GM12878 (cell line): ENCODE measurements around the gene ZNF641. TPM values are rescaled to one million over a fixed set of nuclear protein-coding genes. Genes with fewer than 3 reads are reported as not detected.

Experiments used
- ATAC-seq: fragments of 200-7000 bp; cut with Tn5 transposase; 3 replicates; pipeline ENCODE4 v1.9.1; 2020; ENCODE audit warnings: mild to moderate bottlenecking, moderate library complexity
- BruUV-seq: library from RNA; stranded (reverse); fragments of 400-500 nt; replicated peaks from 2 replicates; lab custom pipeline; 2021; lab: Mats Ljungman, UMichigan
- CTCF ChIA-PET: fragments of 300-600 bp; sonication (Branson Sonifier 250); formaldehyde crosslinking; extraction: SDS; loops from one replicate; lab custom pipeline; 2021; ENCODE audit warnings: inconsistent platforms; lab: Yijun Ruan, JAX
- POLR2A ChIA-PET: fragments of 350-600 bp; formaldehyde crosslinking; extraction: SDS; loops from one replicate; lab custom pipeline; 2021; ENCODE audit warnings: inconsistent platforms; lab: Charles Lee
- RAD21 ChIA-PET: fragments of 300-600 bp; sonication (Branson Sonifier 250); formaldehyde crosslinking; loops from one replicate; lab custom pipeline; 2023; ENCODE audit warnings: antibody characterized with exemption; ENCODE audit not compliant: unreplicated experiment; lab: Charles Lee
- SMC1A ChIA-PET: fragments of 300-600 bp; sonication (Branson Sonifier 250); formaldehyde crosslinking; loops from one replicate; lab custom pipeline; 2023; ENCODE audit not compliant: unreplicated experiment, uncharacterized antibody; lab: Charles Lee
- DNase-seq: peaks from one replicate; pipeline ENCODE4 v3.0.0-alpha.2; 2011; ENCODE audit warnings: low read depth, low spot score
- FAIRE-seq: peaks from 3 replicates; lab custom pipeline; 2011; peaks lifted over from hg19 to GRCh38; lab: Jason Lieb, UNC
- H2AFZ ChIP-seq: 2 replicates; pipeline ENCODE4 v1.6.0; 2011; ENCODE audit warnings: low read depth, low read length, control low read depth; ENCODE audit not compliant: control insufficient read depth
- H3K27ac ChIP-seq: 2 replicates; pipeline ENCODE4 v1.5.1; 2011; ENCODE audit warnings: control low read depth; ENCODE audit not compliant: control insufficient read depth, insufficient read depth
- H3K27me3 ChIP-seq, 2 experiments: replicated peaks in 1 of 2; 2 replicates each; pipeline versions ENCODE4 v1.6.0 to v1.6.1; 2011; ENCODE audit warnings: low read length in 1 of 2; ENCODE audit not compliant: control insufficient read depth in 2 of 2, insufficient read depth in 2 of 2
- H3K36me3 ChIP-seq, 2 experiments: 2 replicates each; pipeline ENCODE4 v1.5.1; 2011; ENCODE audit warnings: low read length in 1 of 2; ENCODE audit not compliant: control insufficient read depth in 2 of 2, insufficient read depth in 2 of 2
- H3K4me1 ChIP-seq: 2 replicates; pipeline ENCODE4 v1.6.1; 2011; ENCODE audit warnings: mild to moderate bottlenecking, low read length, moderate library complexity, mixed read lengths; ENCODE audit not compliant: control insufficient read depth, insufficient read depth
- H3K4me2 ChIP-seq: 2 replicates; pipeline ENCODE4 v1.6.0; 2011; ENCODE audit warnings: control low read depth; ENCODE audit not compliant: control insufficient read depth, insufficient read depth
- H3K4me3 ChIP-seq: fragments of 200-600 bp; sonication (generic); 2 replicates; pipeline ENCODE4 v1.5.1; 2016
- H3K79me2 ChIP-seq: 2 replicates; pipeline ENCODE4 v1.6.0; 2011; ENCODE audit warnings: low read length; ENCODE audit not compliant: control insufficient read depth, insufficient read depth
- H3K9ac ChIP-seq: 2 replicates; pipeline ENCODE4 v1.8.0; 2011; ENCODE audit warnings: low read length, control low read depth, mixed read lengths; ENCODE audit not compliant: control insufficient read depth, insufficient read depth
- H3K9me3 ChIP-seq: replicated peaks from 3 replicates; pipeline ENCODE4 v1.5.1; 2011; ENCODE audit warnings: mild to moderate bottlenecking, low read length; ENCODE audit not compliant: control insufficient read depth, insufficient read depth
- H4K20me1 ChIP-seq: 2 replicates; pipeline ENCODE4 v1.6.0; 2011; ENCODE audit not compliant: control insufficient read depth, insufficient read depth
- CREB1 ChIP-seq: IDR thresholded peaks from 2 replicates; pipeline ENCODE4 v1.6.1; 2012; ENCODE audit warnings: low read depth, mild to moderate bottlenecking, inconsistent platforms
- ETV6 ChIP-seq, 2 experiments: fragments of 450-650 bp in 1 of 2; IDR thresholded peaks in 1 of 2; conservative IDR thresholded peaks in 1 of 2; 2 replicates each; pipeline ENCODE4 v1.6.1; 2014; ENCODE audit warnings: antibody characterized with exemption in 1 of 2, borderline replicate concordance in 1 of 2, low read depth in 1 of 2, mild to moderate bottlenecking in 1 of 2, moderate library complexity in 1 of 2
- MXI1 ChIP-seq: fragments of 150-350 bp; IDR thresholded peaks from 2 replicates; pipeline ENCODE4 v1.6.1; 2011; ENCODE audit warnings: low read depth, mild to moderate bottlenecking, inconsistent platforms, low read length, improper control_type of control experiment
- POLR2AphosphoS5 ChIP-seq: IDR thresholded peaks from 2 replicates; pipeline ENCODE4 v1.6.1; 2011; ENCODE audit warnings: mild to moderate bottlenecking, low read length, inconsistent platforms
- POU2F2 ChIP-seq: IDR thresholded peaks from 3 replicates; pipeline ENCODE4 v1.6.1; 2011; ENCODE audit warnings: low read depth, mild to moderate bottlenecking, low read length, borderline replicate concordance
- ZNF384 ChIP-seq: IDR thresholded peaks from 2 replicates; pipeline ENCODE4 v1.6.1; 2012; ENCODE audit warnings: low read depth, mild to moderate bottlenecking, low read length, improper control_type of control experiment, borderline replicate concordance
- ZZZ3 ChIP-seq: IDR thresholded peaks from 2 replicates; pipeline ENCODE4 v1.6.1; 2011; ENCODE audit warnings: low read depth; ENCODE audit not compliant: control insufficient read depth, insufficient read length
- WGBS: methylation state at CpG from one replicate; pipeline ENCODE4 v1.1.6; 2016; ENCODE audit warnings: low lambda C conversion rate; ENCODE audit not compliant: insufficient replicate concordance, insufficient coverage; ENCODE audit errors: missing lambda C conversion rate; 5-methylcytosine and 5-hydroxymethylcytosine counted together
- in situ Hi-C: fragments of 300-500 bp; cut with MboI; formaldehyde crosslinking; loops from 9 replicates; pipeline ENCODE4 v1.14.3; 2018; ENCODE audit warnings: mixed read lengths
- intact Hi-C: fragments of 100-400 bp; cut with micrococcal nuclease; formaldehyde crosslinking; loops from one replicate; pipeline ENCODE4 v1.14.2; 2022; ENCODE audit not compliant: unreplicated experiment
- polyA plus RNA-seq, 11 experiments: library from polyadenylated mRNA; depleted of rRNA in 4 of 11; unstranded in 6 of 11; stranded (reverse) in 5 of 11; fragments of >200 nt; fragmentation: Nextera tagmentation in 4 of 11; fragmentation: Illumina TruSeq in 1 of 11; extraction: Ambion mirVana in 4 of 11; extraction: Trizol in 1 of 11; gene quantifications; 1 replicate in 1 of 11; 2 replicates in 10 of 11; pipeline versions ENCODE4 v1.2.1 to v1.2.3, GENCODE V29; 2011 to 2016; ENCODE audit warnings: inconsistent platforms in 2 of 11, missing spikeins in 2 of 11, low read depth in 1 of 11
- total RNA-seq, 4 experiments: library from RNA; depleted of rRNA in 3 of 4; stranded (reverse); fragments of >200 nt in 3 of 4; fragmentation: Illumina TruSeq in 1 of 4; extraction: Trizol in 1 of 4; gene quantifications; 2 replicates each; pipeline versions ENCODE4 v1.2.1 to v1.2.3, GENCODE V29; 2013 to 2021
- TF ChIP-seq, protein P1 (sequence below): fragments of 150-350 bp; IDR thresholded peaks from 2 replicates; pipeline ENCODE4 v1.6.1; 2016; ENCODE audit warnings: low read depth, low read length
- TF ChIP-seq, protein P2 (sequence below): fragments of 450-650 bp; IDR thresholded peaks from 2 replicates; pipeline ENCODE4 v1.6.1; 2017; ENCODE audit warnings: mild to moderate bottlenecking, moderate library complexity

Gene ZNF641
- total and polyA plus RNA-seq, 10 of the 15 experiments (the other 5 are each of a cell fraction or from before 2014, with no cell fraction given) = 1.1 to 10.3 (median 6.3) TPM

DNA sequence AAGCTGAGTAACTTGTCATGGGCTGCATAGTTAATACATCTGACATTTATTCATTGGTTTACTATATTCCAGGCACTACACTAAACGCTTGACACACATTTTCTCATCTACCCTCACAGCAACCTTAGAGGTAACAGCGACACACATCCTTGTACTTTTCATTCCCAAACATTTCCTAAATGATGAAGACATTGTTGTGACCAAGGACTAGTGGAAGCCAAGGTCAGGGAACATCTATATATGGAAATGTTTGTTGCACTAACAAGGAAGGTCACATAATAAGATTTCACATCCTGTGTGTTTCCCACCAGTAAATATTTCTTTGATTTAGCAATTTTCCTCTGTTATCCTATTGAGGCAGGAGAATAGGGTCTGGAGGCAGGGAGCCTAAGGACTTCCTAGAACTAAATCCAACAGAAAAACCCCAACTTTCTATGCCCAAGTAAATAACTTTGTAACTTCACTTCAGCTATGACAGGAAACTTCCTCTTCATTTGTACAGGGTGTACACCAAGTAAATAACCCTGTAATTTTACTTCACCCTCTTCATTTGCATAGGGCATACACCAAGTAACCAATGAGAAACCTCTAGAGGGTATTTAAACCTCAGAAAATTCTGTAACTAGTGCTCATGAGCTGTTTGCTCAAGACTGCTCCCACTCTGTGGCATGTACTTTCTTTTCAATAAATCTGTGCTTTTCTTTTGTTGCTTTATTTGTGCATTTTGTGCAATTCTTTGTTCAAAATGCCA is 48.4 kb downstream of the ZNF641 start:
- Histone ChIP-seq H4K20me1 (no peaks in the 10 kb centered on the region), H3K4me1 (no peaks in the 10 kb centered on the region), H3K79me2 (no peaks in the 10 kb centered on the region), H3K9me3 (no peaks in the 10 kb centered on the region), H3K4me2 (no peak overlapping the region), H3K4me3 (no peak overlapping the region), H2AFZ (no peak overlapping the region), H3K9ac (no peak overlapping the region), H3K27me3 (no peaks in the 10 kb centered on the region), H3K36me3 (no peaks in the 10 kb centered on the region), H3K27ac (no peak overlapping the region)
- TF ChIP-seq ZNF384 (no peak), POU2F2 (no peak), ETV6 (conservative IDR thresholded peaks at IDR 0.05 in 1 of 2, IDR thresholded peaks at IDR 0.05 in 1 of 2; ENCODE audit: borderline replicate concordance in 1 of 2, low read depth in 1 of 2) (no peak)
- ChIA-PET SMC1A (interaction anchor here (0.9 kb wide), 1 partner anchor 60 kb away, joined by 3 read pairs; no protein-coding TSS in a partner anchor), RAD21 (no interaction called here), POLR2A (no interaction called here), CTCF (no interaction called here)
- intact Hi-C loops = no loop called here
- DNase-seq (no peak), ATAC-seq (no peak), FAIRE-seq (no peak)
- no TSS peak for BruUV-seq
- WGBS = 46% methylated on average over 2 of the region's 2 CpGs
- in situ Hi-C loops = no loop called here

DNA sequence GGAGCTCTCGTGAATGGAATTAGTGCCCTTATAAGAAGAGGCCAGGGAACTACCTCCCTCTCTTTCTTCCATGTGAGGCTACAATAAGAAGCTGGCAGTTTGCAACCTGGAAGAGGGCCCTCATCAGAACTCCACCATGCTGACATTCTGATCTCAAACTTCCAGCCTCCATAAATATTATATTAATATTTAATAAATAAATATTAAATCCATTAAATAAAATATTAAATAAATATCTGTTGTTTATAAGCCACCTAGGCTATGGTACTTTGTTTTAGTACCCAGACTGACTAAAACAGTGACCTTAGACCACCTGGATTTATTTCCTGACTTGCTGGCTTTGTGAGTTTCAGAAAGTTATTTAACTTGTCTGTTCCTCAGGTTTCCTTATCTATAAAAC is 49.9 kb downstream of the ZNF641 start:
- H3K9ac ChIP-seq = no peak overlapping the region
- no peak overlapping the region for H3K4me2 ChIP-seq
- ChIA-PET POLR2A (interaction anchor here (0.5 kb wide), 1 partner anchor 45 kb away, joined by 3 read pairs; no protein-coding TSS in a partner anchor), SMC1A (no interaction called here), CTCF (no interaction called here), RAD21 (no interaction called here)
- no peaks in the 10 kb centered on the region for H3K27me3 ChIP-seq
- H3K9me3 ChIP-seq = no peaks in the 10 kb centered on the region
- H3K36me3 ChIP-seq = no peaks in the 10 kb centered on the region
- no peak overlapping the region for H3K27ac ChIP-seq
- no peaks in the 10 kb centered on the region for H3K79me2 ChIP-seq
- H3K4me3 ChIP-seq = no peak overlapping the region
- no peaks in the 10 kb centered on the region for H3K4me1 ChIP-seq
- ATAC-seq (no peak), DNase-seq (no peak), FAIRE-seq (no peak)
- no peaks in the 10 kb centered on the region for H4K20me1 ChIP-seq
- H2AFZ ChIP-seq = no peak overlapping the region
- WGBS = 8% methylated on average over 1 of the region's 1 CpG
- intact Hi-C loops (no loop called here), in situ Hi-C loops (no loop called here)
- no TSS peak for BruUV-seq
- TF ChIP-seq, protein P1, sequence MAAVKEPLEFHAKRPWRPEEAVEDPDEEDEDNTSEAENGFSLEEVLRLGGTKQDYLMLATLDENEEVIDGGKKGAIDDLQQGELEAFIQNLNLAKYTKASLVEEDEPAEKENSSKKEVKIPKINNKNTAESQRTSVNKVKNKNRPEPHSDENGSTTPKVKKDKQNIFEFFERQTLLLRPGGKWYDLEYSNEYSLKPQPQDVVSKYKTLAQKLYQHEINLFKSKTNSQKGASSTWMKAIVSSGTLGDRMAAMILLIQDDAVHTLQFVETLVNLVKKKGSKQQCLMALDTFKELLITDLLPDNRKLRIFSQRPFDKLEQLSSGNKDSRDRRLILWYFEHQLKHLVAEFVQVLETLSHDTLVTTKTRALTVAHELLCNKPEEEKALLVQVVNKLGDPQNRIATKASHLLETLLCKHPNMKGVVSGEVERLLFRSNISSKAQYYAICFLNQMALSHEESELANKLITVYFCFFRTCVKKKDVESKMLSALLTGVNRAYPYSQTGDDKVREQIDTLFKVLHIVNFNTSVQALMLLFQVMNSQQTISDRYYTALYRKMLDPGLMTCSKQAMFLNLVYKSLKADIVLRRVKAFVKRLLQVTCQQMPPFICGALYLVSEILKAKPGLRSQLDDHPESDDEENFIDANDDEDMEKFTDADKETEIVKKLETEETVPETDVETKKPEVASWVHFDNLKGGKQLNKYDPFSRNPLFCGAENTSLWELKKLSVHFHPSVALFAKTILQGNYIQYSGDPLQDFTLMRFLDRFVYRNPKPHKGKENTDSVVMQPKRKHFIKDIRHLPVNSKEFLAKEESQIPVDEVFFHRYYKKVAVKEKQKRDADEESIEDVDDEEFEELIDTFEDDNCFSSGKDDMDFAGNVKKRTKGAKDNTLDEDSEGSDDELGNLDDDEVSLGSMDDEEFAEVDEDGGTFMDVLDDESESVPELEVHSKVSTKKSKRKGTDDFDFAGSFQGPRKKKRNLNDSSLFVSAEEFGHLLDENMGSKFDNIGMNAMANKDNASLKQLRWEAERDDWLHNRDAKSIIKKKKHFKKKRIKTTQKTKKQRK = no peak
- no peak for TF ChIP-seq MXI1
- TF ChIP-seq, protein P2, sequence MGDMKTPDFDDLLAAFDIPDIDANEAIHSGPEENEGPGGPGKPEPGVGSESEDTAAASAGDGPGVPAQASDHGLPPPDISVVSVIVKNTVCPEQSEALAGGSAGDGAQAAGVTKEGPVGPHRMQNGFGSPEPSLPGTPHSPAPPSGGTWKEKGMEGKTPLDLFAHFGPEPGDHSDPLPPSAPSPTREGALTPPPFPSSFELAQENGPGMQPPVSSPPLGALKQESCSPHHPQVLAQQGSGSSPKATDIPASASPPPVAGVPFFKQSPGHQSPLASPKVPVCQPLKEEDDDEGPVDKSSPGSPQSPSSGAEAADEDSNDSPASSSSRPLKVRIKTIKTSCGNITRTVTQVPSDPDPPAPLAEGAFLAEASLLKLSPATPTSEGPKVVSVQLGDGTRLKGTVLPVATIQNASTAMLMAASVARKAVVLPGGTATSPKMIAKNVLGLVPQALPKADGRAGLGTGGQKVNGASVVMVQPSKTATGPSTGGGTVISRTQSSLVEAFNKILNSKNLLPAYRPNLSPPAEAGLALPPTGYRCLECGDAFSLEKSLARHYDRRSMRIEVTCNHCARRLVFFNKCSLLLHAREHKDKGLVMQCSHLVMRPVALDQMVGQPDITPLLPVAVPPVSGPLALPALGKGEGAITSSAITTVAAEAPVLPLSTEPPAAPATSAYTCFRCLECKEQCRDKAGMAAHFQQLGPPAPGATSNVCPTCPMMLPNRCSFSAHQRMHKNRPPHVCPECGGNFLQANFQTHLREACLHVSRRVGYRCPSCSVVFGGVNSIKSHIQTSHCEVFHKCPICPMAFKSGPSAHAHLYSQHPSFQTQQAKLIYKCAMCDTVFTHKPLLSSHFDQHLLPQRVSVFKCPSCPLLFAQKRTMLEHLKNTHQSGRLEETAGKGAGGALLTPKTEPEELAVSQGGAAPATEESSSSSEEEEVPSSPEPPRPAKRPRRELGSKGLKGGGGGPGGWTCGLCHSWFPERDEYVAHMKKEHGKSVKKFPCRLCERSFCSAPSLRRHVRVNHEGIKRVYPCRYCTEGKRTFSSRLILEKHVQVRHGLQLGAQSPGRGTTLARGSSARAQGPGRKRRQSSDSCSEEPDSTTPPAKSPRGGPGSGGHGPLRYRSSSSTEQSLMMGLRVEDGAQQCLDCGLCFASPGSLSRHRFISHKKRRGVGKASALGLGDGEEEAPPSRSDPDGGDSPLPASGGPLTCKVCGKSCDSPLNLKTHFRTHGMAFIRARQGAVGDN = no peak
- no peak for TF ChIP-seq POLR2AphosphoS5
- no peak for TF ChIP-seq ZZZ3
- TF ChIP-seq CREB1 = no peak
